Astrocyte (in vitro differentiated cells and primary cell): Measurements from ENCODE around the gene RNASEL. TPM values are rescaled to one million over a fixed set of nuclear protein-coding genes. Genes with fewer than 3 reads are reported as not detected.

Source experiments
- DNase-seq: peaks from one replicate; pipeline ENCODE4 v3.0.0-alpha.2; 2010; ENCODE audit warnings: low read depth
- FAIRE-seq: peaks from 2 replicates; lab custom pipeline; 2011; peaks lifted over from hg19 to GRCh38; lab: Jason Lieb, UNC
- H2AFZ ChIP-seq: 2 replicates; pipeline ENCODE4 v1.6.0; 2012; ENCODE audit warnings: low read depth, low read length, inconsistent platforms
- H3K27ac ChIP-seq: 2 replicates; pipeline ENCODE4 v1.5.1; 2011; ENCODE audit warnings: low read depth, low read length, inconsistent platforms
- H3K27me3 ChIP-seq: 2 replicates; pipeline ENCODE4 v1.6.0; 2011; ENCODE audit warnings: low read length, inconsistent platforms; ENCODE audit not compliant: insufficient read depth
- H3K36me3 ChIP-seq: 2 replicates; pipeline ENCODE4 v1.5.1; 2011; ENCODE audit warnings: low read length, inconsistent platforms; ENCODE audit not compliant: insufficient read depth
- H3K4me1 ChIP-seq: 2 replicates; pipeline ENCODE4 v1.5.1; 2011; ENCODE audit warnings: low read length, inconsistent platforms; ENCODE audit not compliant: insufficient read depth
- H3K4me2 ChIP-seq: 2 replicates; pipeline ENCODE4 v1.6.0; 2012; ENCODE audit warnings: low read length, inconsistent platforms
- H3K4me3 ChIP-seq: 2 replicates; pipeline ENCODE4 v1.5.1; 2011; ENCODE audit warnings: low read depth, mild to moderate bottlenecking, low read length, inconsistent platforms; ENCODE audit not compliant: insufficient read depth
- H3K79me2 ChIP-seq: 2 replicates; pipeline ENCODE4 v1.6.0; 2012; ENCODE audit warnings: mild to moderate bottlenecking, low read length, inconsistent platforms; ENCODE audit not compliant: insufficient read depth
- H3K9ac ChIP-seq: 2 replicates; pipeline ENCODE4 v1.6.0; 2012; ENCODE audit warnings: mild to moderate bottlenecking, low read length, inconsistent platforms
- H3K9me3 ChIP-seq: 2 replicates; pipeline ENCODE4 v1.5.1; 2012; ENCODE audit warnings: low read depth, mild to moderate bottlenecking, low read length, inconsistent platforms; ENCODE audit not compliant: insufficient read depth
- H4K20me1 ChIP-seq: 2 replicates; pipeline ENCODE4 v1.6.0; 2012; ENCODE audit warnings: low read length, inconsistent platforms; ENCODE audit not compliant: insufficient read depth
- H3K27ac Mint-ChIP-seq: one replicate; pipeline ENCODE4 v1.8.0; 2021; ENCODE audit warnings: mild to moderate bottlenecking, mixed read lengths; ENCODE audit not compliant: unreplicated experiment
- H3K27me3 Mint-ChIP-seq: one replicate; pipeline ENCODE4 v1.8.0; 2021; ENCODE audit warnings: low read depth, mixed read lengths; ENCODE audit not compliant: unreplicated experiment
- H3K36me3 Mint-ChIP-seq: one replicate; pipeline ENCODE4 v1.8.0; 2021; ENCODE audit warnings: low read depth, mixed read lengths; ENCODE audit not compliant: unreplicated experiment
- H3K4me1 Mint-ChIP-seq: one replicate; pipeline ENCODE4 v1.8.0; 2021; ENCODE audit warnings: low read depth, mixed read lengths; ENCODE audit not compliant: unreplicated experiment
- H3K4me3 Mint-ChIP-seq: one replicate; pipeline ENCODE4 v1.8.0; 2021; ENCODE audit warnings: mild to moderate bottlenecking, moderate library complexity, mixed read lengths; ENCODE audit not compliant: unreplicated experiment
- H3K9me3 Mint-ChIP-seq: one replicate; pipeline ENCODE4 v1.8.0; 2021; ENCODE audit warnings: mild to moderate bottlenecking, mixed read lengths; ENCODE audit not compliant: unreplicated experiment
- EZH2 ChIP-seq: IDR thresholded peaks from 2 replicates; pipeline ENCODE4 v1.6.1; 2012; ENCODE audit warnings: mild to moderate bottlenecking, low read length, inconsistent platforms; ENCODE audit not compliant: insufficient read depth
- total RNA-seq: library from RNA; stranded (reverse); gene quantifications from 2 replicates; pipeline ENCODE4 v1.2.1, GENCODE V29; 2021
- TF ChIP-seq, protein P1 (sequence below): IDR thresholded peaks from 2 replicates; pipeline ENCODE4 v1.5.1; 2011; ENCODE audit warnings: low read depth, mild to moderate bottlenecking, inconsistent platforms, low read length, moderate library complexity; ENCODE audit not compliant: insufficient read depth

Gene RNASEL
- total RNA-seq, 1 donor from 2014 or later: 1.8 TPM

DNA sequence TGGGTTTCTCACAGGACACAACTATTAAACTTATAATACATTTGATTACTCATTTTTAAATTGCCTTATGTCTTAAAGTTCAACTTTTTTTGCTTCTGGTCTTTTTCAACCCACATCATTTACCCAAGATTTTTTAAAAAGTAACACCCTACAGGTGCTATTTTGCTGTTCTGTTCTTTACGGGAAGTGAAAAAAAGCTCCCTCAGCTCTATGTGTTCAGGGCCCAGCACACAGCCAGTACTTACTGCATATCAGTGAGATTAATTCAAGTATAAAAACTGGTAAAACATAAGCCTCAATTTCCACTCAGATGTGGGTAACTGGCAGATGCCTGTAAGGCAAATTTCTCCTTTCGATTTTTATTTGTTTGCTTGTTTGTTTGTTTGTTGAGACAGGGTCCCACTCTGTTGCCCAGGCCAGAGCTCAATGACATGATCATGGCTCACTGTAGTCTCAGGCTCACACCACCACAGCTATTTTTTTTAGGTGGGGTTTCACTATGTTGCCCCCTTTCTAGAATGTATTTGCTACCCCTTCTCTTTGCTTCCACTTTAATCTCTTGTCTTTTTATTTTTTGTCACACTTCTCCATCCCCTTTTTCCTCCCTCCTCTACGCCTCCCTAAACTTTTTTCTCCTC is 20.3 kb downstream of the RNASEL start:
- no peaks in the 10 kb centered on the region for H3K9me3 Mint-ChIP-seq
- no peak for FAIRE-seq
- no peak for TF ChIP-seq EZH2
- TF ChIP-seq, protein P1, sequence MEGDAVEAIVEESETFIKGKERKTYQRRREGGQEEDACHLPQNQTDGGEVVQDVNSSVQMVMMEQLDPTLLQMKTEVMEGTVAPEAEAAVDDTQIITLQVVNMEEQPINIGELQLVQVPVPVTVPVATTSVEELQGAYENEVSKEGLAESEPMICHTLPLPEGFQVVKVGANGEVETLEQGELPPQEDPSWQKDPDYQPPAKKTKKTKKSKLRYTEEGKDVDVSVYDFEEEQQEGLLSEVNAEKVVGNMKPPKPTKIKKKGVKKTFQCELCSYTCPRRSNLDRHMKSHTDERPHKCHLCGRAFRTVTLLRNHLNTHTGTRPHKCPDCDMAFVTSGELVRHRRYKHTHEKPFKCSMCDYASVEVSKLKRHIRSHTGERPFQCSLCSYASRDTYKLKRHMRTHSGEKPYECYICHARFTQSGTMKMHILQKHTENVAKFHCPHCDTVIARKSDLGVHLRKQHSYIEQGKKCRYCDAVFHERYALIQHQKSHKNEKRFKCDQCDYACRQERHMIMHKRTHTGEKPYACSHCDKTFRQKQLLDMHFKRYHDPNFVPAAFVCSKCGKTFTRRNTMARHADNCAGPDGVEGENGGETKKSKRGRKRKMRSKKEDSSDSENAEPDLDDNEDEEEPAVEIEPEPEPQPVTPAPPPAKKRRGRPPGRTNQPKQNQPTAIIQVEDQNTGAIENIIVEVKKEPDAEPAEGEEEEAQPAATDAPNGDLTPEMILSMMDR: no peak

GRCh38 chr1:182567629-182568028 is 21.4 kb downstream of the RNASEL start:
- no peak overlapping the region for H3K4me2 ChIP-seq
- no peak overlapping the region for H3K9ac ChIP-seq
- no peaks in the 10 kb centered on the region for H3K4me1 ChIP-seq
- Mint-ChIP-seq H3K36me3 (no peaks in the 10 kb centered on the region), H3K27ac (no peak overlapping the region), H3K9me3 (no peaks in the 10 kb centered on the region), H3K27me3 (no peaks in the 10 kb centered on the region), H3K4me3 (no peak overlapping the region), H3K4me1 (peaks cover 2% of the 10 kb centered on the region)
- no peak for TF ChIP-seq EZH2
- TF ChIP-seq, protein P1: no peak
- DNase-seq: no peak
- H2AFZ ChIP-seq: no peak overlapping the region
- H3K4me3 ChIP-seq: no peak overlapping the region
- H3K27me3 ChIP-seq: no peaks in the 10 kb centered on the region
- no peak overlapping the region for H3K27ac ChIP-seq
- no peaks in the 10 kb centered on the region for H3K9me3 ChIP-seq
- no peaks in the 10 kb centered on the region for H3K79me2 ChIP-seq
- H4K20me1 ChIP-seq: no peaks in the 10 kb centered on the region
- no peaks in the 10 kb centered on the region for H3K36me3 ChIP-seq
- FAIRE-seq: no peak

More for the DNA sequence above, 20.3 kb downstream of the RNASEL start:
- Mint-ChIP-seq H3K27me3 (no peaks in the 10 kb centered on the region), H3K36me3 (no peaks in the 10 kb centered on the region), H3K4me3 (no peak overlapping the region), H3K4me1 (peaks cover 2% of the 10 kb centered on the region), H3K27ac (no peak overlapping the region)
- H4K20me1 ChIP-seq: no peaks in the 10 kb centered on the region
- no peaks in the 10 kb centered on the region for H3K4me1 ChIP-seq
- no peak overlapping the region for H3K4me2 ChIP-seq
- H2AFZ ChIP-seq: no peak overlapping the region
- no peak overlapping the region for H3K9ac ChIP-seq
- no peaks in the 10 kb centered on the region for H3K36me3 ChIP-seq
- H3K27me3 ChIP-seq: no peaks in the 10 kb centered on the region
- no peak overlapping the region for H3K4me3 ChIP-seq
- no peaks in the 10 kb centered on the region for H3K79me2 ChIP-seq
- no peak for DNase-seq
- no peaks in the 10 kb centered on the region for H3K9me3 ChIP-seq
- no peak overlapping the region for H3K27ac ChIP-seq

- H4K20me1 ChIP-seq: no peaks in the 10 kb centered on the region
- H3K27me3 ChIP-seq: no peaks in the 10 kb centered on the region
- no peak overlapping the region for H3K27ac ChIP-seq
- no peak overlapping the region for H3K4me3 ChIP-seq
- Mint-ChIP-seq H3K4me1 (peaks cover 2% of the 10 kb centered on the region), H3K27me3 (peaks cover 1% of the 10 kb centered on the region), H3K36me3 (no peaks in the 10 kb centered on the region), H3K4me3 (no peak overlapping the region), H3K9me3 (peaks cover 1% of the 10 kb centered on the region), H3K27ac (no peak overlapping the region)
- no peaks in the 10 kb centered on the region for H3K79me2 ChIP-seq
- no peaks in the 10 kb centered on the region for H3K9me3 ChIP-seq
- DNase-seq: no peak
- H3K4me2 ChIP-seq: no peak overlapping the region
- no peaks in the 10 kb centered on the region for H3K4me1 ChIP-seq
- H3K9ac ChIP-seq: no peak overlapping the region
- H2AFZ ChIP-seq: no peak overlapping the region
- no peak for FAIRE-seq
- TF ChIP-seq, protein P1: no peak
- TF ChIP-seq EZH2: no peak
- H3K36me3 ChIP-seq: no peaks in the 10 kb centered on the region
These were observed 23.5 kb downstream of the RNASEL start for GRCh38 chr1:182565537-182565936.
